HG02981 (cell line): ENCODE results near the gene PGLYRP1.

Source experiments
- ATAC-seq: cut with Tn5 transposase; IDR thresholded peaks from one replicate; pipeline ENCODE4 v1.9.1; 2021; ENCODE audit warnings: mild to moderate bottlenecking, moderate library complexity; ENCODE audit not compliant: unreplicated experiment

PGLYRP1 gene

GRCh38 chr19:46006411-46006810, 16.4 kb downstream of the PGLYRP1 start:
- no peak for ATAC-seq

GRCh38 chr19:46002678-46003275, 20.1 kb downstream of the PGLYRP1 start:
- ATAC-seq: no peak

DNA sequence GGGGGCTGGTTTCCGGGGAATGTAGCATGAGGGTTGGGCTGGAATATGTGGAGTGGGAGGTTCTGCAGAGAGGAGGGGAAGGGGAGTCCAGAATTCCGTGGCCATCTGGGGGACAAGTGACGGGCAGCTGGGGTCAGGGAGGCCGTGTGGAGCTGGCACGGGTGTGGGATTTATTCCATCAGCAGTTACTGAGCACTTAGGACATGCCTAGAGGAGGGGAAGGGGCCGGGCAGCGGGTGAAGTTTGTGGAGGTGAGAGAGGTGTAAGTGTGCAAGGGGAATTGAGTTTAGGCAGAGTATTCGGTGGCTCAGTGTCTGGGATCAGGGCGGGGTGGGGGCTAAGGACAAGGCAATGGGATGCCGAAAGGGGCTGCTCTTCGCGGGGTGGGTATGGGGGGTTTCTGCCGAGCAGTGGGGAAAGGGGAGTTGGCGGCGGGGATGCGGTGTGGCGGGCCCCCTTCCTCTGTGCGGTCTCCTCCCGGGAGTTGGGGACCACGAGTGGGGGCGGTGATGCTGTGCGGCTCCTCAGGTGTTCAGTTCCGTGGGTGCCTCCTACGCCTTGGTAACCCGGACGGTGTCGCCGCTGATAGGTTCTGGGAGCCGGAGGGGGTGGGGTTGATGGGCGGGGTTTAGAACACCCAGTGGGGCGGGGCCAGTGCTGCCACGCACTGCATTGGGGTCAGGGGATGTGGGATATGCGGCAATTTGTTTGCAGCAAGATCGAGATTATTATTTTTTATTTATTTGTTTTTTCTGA, 22.2 kb downstream of the PGLYRP1 start:
- no peak for ATAC-seq

GRCh38 chr19:45999653-46000121, 23.2 kb downstream of the PGLYRP1 start:
- ATAC-seq: no peak

DNA sequence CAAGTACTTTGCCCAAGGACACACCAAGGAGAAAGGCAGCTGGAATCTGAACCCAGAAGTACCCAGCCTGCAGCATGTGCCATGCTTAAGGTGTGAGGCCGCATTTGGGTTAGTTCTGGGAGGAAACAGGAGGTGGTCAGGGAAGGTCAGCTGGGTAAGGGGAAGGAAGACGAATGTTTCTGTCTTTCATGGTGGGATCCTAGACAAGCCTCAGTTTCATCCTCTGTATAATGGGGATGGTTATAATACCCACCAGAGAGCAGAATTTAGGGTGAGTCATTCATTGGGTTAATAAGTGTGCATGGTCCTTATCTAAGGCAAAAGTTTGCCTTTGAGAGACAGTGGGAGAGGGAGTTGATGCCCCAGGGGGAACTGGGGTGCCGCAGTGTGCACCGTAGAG, 24.0 kb downstream of the PGLYRP1 start:
- ATAC-seq: no peak

- no peak for ATAC-seq
Observed at GRCh38 chr19:45996933-45997332, 25.9 kb downstream of the PGLYRP1 start.

DNA sequence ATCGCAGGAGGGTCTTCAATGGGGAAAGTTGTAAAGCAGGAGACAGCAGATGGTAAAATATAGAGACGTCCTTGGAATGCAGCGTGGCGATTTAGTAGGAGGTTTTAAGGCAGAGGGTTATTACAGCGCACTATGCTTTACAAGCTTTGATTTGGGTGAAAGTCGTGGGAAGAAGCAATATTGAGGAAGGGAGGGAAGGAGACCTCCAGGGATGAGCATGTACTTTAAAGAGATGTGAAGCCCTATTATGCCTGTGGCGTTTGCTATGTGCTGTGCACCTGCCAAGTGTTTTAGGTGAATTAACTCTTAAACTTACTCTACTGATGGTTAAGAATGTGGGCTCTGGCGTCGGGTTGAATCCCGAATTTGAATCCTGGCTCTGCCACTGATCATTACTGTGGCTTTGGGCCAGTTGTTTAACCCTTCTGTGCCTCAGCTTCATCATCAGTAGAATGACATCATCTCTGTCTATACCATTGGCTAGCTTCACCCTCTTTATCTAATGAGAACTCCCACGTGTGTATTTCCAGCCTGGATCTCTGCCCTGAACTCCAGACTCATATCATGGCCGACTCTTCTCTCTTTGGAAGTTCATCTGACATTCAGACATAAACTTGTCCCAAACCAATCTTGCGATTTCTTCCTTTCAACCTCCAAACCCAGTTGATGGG, 27.0 kb downstream of the PGLYRP1 start:
- no peak for ATAC-seq

GRCh38 chr19:45994998-45995714, 27.7 kb downstream of the PGLYRP1 start, which contains the start of gene CCDC61:
TSS of gene CCDC61 (plus strand) at chr19:45995467. CDS start at chr19:46003019, 7,552 bp downstream.
- ATAC-seq: peak; percentile 98

GRCh38 chr19:45994456-45994997, 28.3 kb downstream of the PGLYRP1 start:
- ATAC-seq: peak; percentile 4

DNA sequence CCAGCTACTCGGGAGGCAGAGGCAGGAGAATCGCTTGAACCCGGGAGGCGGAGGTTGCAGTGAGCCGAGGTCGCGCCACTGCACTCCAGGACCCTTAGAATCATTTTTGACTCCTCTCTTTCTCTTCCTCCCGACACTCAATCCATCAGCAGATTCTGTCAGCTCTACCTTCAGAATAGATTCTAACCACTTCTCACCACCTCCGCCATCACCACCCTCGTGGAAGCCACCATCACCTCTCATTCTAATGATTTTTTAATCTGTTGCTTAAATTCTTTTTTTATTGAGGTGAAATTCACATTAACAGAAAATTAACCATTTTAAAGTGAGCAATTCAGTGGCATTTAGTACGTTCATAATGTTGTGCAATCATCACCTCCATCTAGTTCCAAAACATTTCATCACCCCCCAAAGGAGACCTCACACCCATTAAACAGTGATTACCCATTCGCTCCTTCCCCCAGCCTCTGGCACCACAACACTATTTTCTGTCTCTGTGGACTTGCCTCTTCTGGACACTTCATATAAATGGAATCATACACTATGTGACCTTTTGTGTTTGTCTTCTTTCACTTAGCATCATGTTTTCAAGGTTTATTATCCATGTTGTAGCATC, 32.6 kb downstream of the PGLYRP1 start:
- no peak for ATAC-seq

DNA sequence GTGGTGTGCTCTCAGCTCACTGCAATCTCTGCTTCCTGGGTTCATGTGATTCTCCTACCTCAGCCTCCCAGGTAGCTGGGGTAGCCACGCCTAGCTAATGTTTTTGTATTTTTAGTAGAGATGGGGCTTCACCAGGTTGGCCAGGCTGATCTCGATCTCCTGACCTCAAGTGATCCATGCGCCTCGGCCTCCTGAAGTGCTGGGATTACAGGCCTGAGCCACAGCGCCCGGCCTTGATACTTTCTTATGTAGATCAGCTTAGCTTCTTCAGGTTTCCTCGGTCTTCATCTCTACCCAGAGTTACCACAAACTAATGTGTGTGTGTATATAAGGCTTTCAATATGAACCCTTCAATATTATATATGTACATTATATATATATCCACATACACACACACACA, 37.5 kb downstream of the PGLYRP1 start:
- ATAC-seq: no peak

GRCh38 chr19:45981350-45981749, 41.5 kb downstream of the PGLYRP1 start:
- no peak for ATAC-seq

GRCh38 chr19:45978156-45978555, 44.7 kb downstream of the PGLYRP1 start:
- no peak for ATAC-seq

GRCh38 chr19:45976178-45976577, 46.7 kb downstream of the PGLYRP1 start:
- no peak for ATAC-seq

DNA sequence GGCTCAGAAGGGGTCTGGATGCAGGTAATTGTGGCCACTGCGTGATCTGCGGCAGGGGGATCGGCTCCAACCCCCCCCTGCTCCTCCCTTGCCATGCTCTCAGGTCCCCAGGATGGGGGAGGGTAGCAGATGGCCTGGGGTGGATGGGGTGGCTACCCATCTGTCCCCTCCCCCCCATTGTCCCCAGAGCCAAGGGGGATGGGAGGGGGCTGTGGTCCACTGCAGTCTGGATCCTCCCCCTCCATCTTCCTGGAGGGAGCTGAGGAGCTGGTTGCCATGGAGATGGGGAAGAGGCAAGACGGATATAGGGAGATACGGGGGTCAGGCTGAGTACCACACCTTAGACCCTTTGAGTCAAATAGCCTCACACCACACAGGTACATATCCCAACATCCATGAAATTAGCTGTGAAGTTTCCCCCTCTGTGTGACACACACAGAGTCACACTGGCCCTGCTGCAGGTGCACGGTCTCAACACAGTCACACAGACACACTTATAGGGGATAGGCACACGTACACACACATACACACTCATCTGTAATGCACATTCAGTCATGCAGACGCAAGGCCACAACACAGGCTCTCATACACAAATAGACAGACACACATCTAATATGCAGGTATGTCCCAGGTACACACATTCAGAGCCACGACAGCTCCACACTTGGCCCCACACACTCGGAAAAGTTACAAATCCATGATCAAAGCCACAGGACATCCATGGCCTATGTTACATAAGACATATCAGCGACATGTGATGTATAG, 47.4 kb downstream of the PGLYRP1 start:
- no peak for ATAC-seq

DNA sequence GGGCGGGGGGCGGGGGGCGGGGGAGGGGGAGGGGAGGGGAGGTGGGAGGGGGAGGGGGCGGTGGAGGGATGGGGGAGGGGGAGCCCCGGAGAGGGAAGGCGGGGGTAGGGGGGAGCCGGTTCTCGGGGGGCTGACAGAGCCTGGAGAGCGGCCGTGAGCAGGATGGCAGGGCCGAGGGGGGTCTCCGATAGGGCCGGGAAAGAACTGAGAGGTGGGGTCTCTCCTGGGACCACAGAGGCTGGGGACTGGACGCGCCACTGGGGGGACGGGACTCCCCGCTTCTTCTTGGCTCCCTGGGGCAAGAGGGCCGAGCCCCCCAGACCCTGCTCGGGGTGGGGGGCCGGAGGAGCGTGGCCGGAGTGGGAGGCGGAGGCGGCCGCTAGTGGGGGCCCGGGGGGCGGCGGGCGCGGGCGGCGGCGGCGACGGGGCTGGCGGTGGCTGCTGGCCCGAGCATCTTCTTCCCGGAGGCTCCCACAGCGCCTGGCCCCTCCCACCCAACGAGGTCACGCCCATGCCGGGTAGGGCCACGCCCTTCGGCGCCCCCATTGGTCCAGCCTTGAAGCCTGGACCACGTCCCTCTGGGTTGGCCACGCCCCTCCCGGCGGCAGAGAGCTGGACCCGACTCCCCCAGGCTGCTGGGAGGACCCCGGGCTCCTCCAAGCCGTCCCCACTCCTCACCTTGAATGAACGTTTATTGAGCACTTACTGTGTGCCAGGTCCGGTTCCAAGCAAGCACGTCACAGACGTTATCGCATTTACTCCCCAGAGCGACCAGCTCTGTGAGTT, 49.1 kb downstream of the PGLYRP1 start, which contains the start of gene NOVA2:
TSS of gene NOVA2 (minus strand) at position 313 of the 786 bp plus-strand sequence. CDS start 514 bp downstream, outside the sequence.
- ATAC-seq: no peak

DNA sequence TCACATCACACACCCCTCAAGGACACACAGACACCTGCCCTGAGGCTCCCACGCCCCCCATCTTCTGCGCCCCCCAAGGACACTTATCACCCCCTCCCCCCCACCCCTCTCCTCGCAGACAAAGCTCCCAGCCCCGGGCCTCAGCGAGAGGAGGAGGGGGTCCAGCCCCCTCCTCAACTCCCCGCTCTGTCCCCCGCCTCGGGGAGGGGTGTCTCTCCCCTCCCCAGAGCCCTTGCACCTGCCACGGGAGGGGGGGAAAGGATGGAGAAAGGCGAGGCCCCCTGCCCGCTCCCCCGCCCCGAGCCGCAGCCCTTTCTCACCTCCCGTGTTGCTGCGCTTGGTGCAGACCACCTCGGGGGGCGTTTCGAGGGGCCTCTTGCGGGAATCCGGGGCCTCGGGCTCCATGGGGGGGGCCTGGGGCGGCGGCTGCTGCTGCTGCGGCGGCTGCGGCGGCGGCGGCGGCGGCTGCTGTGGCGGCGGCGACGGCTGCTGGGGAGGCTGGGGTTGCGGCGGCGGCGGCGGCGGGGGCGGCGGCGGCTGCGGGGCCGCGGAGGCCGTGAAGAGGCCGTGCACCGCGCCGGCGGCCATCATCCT, 49.8 kb downstream of the PGLYRP1 start:
- no peak for ATAC-seq
